Measurements from ENCODE around the gene STAT2. TPM values are rescaled to one million over a fixed set of nuclear protein-coding genes. Genes with fewer than 3 reads are reported as not detected.
A peak's percentile ranks its signal among the peaks of the same experiment; 100 is the strongest.
"Not testable (repeated sequence)": the region's sequence is repeated elsewhere in the genome, so short reads cannot be mapped to it uniquely, and the experiment has no call there.

The STAT2 gene
- polyA plus RNA-seq, 10 donors = 39.6 to 94.7 (median 59.4) TPM

DNA sequence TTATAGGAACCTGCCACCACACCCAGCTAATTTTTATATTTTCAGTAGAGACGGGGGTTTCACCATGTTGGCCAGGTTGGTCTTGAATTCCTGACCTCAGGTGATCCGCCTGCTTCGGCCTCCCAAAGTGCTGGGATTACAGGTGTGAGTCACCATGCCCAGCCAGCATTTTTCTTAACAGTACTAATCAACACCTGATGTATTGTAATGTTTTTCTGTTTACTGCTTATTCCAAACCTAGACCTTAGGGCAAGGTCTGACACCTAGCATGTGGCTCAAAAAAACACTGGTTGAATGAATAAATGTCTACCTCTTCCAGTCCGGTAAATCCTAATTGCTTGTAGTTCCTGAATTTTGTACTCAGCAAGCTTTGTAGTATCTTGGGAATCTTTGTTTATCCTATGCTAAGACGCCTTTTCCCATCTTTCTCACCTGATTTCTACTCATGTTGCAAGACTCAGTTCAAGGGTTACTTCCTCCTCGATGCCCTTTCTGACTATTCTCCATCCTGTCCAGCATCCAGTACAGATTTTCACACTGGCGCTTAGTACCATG is 28.9 kb downstream of the STAT2 start:
- no peak for DNase-seq

DNA sequence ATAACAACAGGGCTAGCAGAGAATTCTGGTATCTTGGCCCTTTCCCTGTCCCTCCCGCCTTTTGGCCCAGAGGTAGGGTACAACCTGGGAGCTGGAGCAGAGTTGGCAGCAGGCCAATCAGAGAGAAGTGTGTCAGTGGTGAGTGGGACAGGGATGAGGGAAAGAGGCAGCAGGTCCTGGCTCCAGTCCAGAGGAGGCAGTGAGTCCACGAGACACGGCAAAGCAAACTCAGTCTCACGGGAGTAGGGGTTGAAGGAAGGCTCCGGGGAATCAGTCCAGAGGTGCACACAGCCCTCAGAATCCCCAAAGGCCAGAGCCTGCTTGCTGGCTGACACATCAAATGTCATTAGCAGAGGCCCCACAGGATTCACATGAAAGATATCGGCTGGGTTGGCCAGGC is 33.4 kb downstream of the STAT2 start:
- no peak for DNase-seq

DNA sequence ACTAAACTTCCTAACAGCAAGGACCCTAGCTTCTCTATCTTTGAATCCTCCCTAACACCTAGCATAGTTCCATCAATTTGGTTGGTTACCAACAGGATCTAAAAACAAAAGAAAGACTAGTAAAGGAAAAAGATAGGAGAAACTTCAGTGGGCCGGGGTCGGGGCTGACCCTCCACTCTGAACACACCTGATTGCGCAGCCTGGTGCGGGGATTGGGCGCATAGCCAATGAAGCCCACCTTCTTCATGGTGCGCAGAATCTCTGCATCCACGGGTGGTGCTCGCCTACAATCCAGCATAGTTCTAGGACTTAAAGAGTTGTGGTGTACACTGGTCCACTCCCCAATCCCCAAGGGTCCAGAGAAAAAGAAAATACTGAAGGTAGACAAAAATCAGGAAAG is 33.8 kb downstream of the STAT2 start:
- DNase-seq = no peak

DNA sequence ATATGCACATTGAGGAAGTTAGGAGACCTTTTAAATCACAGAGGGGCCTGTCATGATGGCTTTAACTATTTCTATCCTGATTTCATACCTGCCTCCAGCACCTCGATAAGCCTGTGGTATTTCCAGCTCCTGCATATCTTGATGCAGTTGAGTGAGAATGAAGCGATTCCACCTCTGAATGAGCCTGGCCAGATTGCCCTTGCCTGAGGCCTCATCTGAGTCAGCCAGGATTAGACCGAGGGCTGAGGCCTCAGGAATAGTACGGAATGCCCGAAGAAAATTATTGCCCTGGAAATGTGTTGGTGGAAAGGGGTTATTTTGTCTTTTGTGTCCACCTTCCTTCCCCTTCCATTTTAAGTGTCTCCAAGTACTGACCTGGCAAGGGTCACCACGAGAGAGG is 35.7 kb downstream of the STAT2 start:
- DNase-seq = no peak

DNA sequence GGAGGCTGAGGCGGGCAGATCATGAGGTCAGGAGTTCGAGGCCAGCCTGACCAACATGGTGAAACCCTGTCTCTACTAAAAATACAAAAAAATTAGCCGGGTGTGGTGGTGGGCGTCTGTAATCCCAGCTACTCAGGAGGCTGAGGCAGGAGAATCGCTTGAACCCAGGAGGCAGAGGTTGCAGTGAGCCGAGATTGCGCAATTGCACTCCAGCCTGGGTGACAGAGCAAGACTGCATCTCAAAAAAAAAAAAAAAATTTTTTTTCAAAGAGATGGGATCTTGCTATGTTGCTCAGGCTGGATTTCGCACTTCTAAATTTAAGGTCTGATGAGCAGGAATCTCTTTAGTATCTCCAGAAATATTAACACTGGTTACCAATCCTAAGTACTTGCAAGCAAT is 38.3 kb downstream of the STAT2 start:
- DNase-seq = not testable (repeated sequence)

DNA sequence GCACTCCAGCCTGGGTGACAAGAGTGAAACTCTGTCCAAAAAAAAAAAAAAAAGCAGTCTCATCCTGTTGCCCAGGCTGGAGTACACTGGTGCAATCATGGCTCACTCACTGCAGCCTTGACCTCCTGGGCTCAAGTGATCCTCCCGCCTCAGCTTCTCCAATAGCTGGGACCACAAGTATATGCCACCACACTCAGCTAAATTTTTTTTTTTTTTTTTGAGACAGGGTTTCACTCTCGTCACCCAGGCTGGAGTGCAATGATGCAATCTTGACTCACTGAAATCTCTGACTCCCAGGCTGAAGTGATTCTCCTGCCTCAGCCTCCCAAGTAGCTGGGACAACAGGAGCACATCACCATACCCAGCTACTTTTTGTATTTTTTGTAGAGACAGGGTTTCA is 38.9 kb downstream of the STAT2 start:
- DNase-seq = no peak

DNA sequence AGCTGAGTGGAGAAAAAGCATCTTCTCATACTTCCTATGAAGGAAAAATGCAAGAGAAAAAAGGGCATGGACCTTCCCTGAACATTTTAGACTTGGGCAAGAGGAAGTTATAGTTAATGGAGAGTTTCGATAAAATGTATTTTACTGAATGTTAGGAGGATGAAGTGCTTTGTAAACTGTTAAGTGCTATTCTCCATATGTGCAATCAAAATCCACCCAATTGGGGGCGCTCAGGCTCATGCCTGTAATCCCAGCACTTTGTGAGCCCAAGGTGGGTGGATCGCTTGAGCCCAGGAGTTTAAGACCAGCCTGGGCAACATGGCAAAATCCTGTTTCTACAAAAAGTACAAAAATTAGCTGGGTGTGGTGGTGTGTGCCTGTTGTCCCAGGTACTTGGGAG is 42.2 kb downstream of the STAT2 start:
- DNase-seq = no peak

DNA sequence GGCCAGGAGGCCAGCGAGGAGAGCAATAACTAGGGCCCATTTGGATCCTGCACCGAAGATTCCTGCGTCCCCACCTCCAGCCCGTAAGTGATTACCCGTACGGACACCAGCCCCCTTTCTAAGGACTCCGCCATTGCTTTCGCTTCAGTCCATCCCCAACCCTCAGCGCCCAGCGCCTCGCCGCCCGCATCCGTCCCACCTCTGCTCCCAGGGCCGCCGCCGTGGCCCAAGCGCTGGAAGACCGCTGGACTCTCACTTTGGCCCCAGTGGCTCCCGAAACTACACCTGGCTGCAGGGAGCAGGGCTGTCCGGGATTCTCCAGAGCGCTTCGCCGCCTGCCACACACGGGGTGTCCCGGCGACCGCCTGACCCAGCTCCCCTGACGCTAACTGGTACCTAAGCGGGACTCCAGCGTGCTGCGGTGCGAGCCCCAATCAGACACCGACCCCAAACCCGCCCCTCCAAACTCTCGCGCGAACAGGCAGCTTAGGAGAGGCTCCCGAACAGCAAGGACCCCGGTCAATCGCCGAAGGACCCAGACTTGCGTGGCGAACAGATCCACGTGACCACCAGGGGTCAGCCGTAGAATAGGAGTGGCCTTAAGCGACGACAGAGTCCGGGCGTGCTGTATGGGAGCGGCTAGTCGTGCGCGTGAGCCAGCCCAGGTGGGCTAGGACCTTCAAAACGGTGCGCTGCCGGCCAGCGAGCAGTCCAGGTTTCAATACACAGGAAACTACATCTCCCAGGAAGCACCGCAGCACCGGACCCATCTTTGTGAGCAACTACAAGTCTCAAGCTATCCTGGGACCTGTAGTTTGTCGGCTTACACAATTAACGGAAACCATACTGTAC is 44.1 kb downstream of the STAT2 start, which contains the start of gene CNPY2:
CNPY2 (minus strand) TSS at position 367 of the 852 bp plus-strand sequence. CDS start 771 bp downstream, outside the sequence.
- DNase-seq = peak; percentile 95 to 99 (median 96)

DNA sequence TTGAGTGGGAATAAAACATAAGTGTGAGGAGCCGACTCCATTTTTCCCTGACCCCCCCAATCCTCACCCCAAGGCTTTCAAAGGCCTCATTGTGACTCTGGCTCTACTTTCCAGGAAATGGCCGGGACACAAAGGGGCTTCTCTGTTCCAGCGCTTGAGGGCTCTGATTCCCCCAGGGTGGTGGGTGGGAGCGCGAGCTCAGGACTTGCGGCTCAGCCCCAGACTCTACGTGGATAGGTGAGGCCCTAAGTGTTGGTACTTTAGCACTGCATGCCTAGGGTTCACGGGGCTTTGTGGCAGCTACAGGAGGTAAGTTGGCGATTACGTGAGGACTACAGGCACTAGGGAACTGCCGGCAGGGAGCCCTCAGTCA is 44.7 kb downstream of the STAT2 start:
- no peak for DNase-seq

DNA sequence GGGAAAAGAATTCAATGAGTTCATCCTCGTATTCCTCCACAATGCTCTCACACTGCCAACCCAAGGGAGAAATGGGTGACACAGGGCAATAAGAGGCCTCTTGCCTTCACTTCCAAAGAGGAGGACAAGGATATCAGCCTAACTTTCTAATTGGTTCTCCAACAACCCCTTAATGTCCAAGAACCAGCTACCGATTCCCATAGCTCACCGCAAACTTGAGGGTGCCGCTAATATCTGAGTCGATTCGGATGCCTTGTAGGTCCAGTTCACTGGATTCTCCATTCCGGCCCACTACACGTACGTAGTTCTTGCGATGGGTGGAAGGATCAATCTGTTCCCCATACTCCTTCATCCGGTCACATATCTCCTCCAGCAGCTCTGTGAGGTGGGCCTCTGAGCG is 48.9 kb downstream of the STAT2 start:
- DNase-seq = no peak

DNA sequence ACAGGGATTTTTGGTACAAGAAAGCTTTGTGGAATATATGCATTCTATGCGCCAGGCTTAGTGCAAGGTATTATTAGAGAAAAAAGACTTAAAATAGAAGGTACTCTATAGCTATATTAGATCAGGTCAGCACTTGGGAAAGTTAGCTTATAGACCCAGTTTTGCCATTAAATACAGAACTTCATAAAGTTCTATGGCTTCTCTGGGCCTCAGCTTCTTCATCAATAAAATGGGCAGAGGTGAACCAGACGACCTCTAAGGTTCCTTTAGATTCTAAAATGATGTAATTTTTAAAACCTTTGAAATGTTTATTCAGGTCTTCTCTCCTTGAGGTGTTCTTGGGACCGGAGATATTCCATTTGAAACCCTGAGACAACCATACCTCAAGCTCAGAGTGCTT is 51.2 kb downstream of the STAT2 start:
- DNase-seq = no peak

DNA sequence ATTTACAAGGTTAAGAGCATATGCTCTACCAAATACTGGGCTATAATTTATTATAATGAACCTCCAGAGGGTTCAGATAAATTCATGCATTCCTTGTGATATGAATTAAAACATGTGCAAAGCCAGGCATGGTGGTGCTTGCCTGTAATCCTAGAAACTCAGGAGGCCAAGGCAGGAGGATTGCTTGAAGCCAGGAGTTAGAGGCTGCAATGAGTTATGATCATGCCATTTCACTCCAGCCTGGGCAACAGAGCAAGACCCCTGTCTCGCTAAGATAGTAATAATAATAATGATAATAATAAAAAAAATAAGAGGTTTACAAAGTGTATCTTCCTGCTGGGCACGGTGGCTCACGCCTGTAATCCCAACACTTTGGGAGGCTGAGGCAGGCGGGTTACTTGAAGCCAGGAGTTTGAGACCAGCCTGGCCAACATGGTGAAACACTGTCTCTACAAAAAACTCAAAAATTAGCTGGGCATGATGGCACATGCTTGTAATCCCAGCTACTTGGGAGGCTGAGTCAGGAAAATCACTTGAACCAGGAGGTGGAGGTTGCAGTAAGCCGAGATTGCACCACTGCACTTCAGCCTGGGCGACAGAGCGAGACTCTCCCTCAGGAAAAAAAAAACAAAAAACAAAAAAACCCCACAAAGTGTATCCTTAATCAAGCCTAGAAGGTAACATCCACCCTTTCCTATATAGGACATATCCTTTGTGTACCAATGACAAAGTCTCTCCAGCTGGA is 52.5 kb downstream of the STAT2 start:
- no peak for DNase-seq

DNA sequence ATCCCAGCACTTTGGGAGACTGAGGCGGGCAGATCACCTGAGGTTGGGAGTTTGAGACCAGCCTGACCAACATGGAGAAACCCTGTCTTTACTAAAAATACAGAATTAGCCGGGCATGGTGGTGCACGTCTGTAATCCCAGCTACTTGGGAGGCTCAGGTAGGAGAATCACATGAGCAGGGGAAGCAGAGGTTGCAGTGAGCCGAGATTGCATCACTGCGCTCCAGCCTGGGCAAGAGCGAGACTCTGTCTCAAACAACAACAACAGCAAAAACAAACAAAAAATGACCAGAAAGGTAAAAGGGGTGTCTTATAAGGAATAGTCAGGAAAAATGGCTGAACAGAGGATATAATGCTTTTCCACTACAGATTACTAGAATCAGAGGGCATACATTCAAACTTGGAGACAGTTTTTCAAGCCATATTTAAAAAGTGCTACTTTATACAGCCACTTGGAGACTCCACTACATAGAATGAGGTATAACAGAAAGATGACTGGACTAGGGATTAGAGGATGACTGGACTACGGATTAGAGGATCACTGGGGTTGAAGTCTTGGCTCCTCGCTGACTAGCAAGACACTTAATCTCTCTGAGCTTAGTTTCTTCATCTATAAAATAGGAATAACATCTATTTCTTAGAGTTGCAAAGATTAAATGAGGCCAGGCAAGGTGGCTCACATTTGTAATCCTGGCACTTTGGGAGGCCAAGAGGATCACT is 54.9 kb downstream of the STAT2 start:
- no peak for DNase-seq

DNA sequence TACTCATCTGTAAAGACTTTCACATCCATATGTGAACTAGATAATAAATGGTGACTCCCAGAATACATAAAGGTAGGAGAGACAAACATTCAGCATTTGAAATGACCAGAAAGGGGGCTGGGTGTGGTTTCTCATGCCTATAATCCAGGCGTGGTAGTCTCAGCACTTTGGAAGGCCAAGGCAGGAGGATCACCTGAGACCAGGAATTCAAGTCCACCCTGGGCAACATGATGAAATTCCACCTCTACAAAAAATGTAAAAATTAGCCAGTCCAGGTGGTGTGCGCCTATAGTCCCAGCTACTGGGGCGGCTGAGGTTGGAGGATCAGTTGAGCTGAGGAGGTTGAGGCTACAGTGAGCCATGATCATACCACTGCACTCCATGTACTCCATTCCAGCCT is 55.6 kb downstream of the STAT2 start:
- DNase-seq = no peak

DNA sequence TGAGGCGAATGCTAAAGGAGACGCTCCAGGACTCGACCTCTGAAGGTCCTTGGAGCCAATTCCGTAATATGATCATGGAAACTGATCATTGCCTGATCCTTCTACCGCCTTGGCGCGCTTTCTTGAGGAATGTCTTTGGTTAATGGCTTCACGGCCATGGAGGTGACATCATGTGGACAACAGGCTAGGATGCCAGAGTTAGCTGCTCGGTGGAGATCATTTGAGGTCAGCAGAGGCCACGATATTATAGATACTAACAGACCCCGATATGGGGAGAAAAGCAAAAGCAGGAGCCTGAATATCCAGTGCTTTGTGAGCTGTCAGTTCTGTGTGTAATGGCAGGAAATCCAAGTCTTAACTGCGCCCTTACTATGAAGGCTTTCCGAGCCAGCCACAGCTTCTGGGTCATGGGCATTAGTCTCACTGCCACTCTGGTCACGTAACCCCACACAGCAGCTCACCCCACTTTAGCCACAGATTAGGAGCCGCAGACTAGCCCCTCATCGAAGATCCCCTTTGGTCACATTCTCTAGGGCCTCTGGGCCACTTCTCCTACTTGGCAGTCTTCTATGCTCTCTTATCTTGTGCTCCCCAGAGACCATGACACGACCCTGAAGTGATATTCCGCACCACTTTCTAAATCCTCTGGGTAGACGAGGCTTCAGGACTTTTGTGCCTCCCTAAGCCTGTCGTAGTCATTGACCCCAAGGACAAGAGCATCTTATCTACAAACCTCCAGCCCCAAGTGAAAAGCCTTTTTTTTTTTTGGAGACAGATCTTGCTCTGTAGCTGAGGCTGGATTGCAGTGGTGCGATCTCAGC is 59.1 kb downstream of the STAT2 start:
- DNase-seq = no peak

DNA sequence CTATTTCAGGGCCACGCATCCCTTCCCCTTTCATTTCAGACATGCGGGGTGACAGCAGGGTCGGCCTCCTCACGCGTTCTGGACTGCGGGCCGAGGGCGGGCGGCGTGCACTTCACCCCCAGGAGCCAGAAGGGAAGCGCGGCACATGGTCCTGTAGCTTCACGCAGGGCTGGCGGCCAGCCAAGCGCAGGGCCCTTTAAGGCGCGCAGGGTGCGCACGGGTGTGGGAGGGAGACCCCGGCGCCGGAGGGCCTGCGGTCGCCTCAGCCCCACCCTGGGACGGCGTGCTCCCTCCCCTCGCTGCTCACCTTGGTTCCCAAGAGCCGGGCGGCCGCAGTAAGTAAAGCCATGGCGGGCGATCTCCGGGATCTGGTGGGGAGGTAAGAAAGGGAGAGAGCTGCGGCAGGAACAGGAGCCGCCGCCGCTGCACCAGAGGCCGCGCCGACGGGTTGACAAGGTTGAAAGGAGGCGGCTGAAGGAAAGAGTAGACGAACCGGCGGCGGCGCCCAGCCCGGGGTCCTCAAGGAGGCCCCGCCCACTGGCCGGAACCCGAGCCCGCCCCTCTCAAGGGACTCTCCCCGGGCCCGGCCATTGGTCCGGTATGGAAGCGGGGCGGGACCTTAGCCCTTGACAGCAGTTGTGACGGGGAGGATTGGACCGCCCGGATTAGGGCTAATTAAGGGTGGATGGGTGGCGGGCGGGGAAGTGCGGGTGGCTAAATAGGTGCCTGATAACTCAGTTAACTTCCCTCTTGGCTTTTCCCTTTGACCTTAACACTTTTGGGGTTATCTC is 59.9 kb downstream of the STAT2 start, which contains the start of gene CS:
CS (minus strand) TSS at position 478 of the 791 bp plus-strand sequence; CDS start at position 349, 129 bp downstream.
- DNase-seq = peak; percentile 97 to 99 (median 98)

DNA sequence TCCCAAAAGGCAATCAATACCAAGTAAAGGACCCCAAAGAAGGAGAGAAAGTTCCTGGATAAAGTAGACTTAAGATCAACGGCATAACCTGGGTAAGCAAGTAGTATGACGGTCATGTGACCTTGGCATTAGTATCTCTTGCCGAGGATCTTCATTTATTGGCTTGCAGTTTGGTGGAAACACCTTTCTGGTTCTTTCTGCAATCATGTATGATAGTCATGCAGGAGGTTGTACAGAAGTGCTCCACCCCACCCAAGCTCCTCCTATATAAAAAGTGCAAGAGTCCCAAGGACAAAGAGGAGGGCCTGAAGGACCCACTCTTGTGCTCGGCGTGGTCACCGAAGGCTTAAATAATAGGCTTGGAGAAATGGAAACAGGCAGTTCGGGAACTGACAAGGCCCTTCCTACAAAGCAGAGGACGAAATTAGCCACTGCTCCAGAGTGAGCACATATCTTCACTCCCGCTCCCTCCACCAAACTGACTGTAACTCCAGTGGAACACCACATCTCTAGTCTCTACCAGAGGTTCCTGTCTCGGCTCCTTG is 60.5 kb downstream of the STAT2 start:
- no peak for DNase-seq

DNA sequence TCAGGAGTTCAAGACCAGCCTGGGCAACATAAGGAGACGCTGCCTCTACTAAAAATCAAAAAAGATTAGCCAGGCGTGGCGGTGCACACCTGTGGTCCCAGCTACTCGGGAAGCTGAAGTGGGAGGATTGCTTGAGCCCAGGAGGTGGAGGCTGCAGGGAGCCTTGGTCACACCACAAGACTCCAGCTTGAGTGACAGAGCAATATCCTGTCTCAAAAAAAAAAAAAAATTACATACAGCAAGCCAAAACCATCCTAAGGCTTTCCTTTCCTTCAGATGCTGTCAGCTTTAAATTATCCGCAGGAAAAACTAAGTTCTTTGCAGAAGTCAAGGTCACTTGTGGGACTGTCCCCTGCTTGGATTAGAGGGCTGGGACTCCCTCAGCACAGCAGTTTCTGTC is 61.1 kb downstream of the STAT2 start:
- DNase-seq = no peak

DNA sequence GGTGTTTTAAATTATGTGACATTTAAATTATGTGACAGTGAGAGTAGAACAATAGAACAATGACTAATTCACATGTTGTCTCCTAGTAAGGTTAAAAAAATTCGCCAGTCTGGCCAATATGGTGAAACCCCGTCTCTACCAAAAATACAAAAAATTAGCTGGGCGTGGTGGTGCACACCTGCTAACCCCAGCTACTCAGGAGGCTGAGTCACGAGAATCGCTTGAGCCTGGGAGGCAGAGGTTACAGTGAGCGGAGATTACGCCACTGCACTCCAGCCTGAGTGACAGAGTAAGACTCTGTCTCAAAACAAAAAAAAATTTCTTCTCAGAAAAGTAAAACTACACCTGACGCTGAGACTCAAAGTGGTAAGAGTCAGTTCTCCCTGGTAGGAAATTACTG is 62.5 kb downstream of the STAT2 start:
- no peak for DNase-seq

DNA sequence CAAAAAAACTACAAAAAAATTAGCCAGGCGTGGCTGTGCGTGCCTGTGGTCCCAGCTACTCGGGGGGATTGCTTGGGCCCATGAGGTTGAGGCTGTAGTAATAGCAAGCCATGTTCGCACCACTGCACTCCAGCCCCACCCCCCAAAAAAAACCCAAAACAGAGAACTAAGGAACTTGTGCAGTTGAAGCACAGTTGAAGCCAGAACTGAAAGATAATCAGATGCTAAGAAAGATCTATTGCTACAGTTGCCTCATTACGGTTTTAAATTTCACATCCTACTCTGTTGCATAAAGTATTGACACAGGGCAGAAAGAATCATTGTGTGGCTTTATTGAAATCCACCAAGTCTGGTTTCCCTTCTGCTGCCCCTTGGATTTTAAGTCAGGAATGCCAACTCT is 63.6 kb downstream of the STAT2 start:
- DNase-seq = no peak

Data from muscle of back (tissue), 11 donors.